HG03342 (cell line): ENCODE data around the gene DNAH1.

Source experiments
- ATAC-seq: cut with Tn5 transposase; IDR thresholded peaks from one replicate; pipeline ENCODE4 v1.9.1; 2021; ENCODE audit warnings: mild to moderate bottlenecking, moderate library complexity; ENCODE audit not compliant: unreplicated experiment

The DNAH1 gene

DNA sequence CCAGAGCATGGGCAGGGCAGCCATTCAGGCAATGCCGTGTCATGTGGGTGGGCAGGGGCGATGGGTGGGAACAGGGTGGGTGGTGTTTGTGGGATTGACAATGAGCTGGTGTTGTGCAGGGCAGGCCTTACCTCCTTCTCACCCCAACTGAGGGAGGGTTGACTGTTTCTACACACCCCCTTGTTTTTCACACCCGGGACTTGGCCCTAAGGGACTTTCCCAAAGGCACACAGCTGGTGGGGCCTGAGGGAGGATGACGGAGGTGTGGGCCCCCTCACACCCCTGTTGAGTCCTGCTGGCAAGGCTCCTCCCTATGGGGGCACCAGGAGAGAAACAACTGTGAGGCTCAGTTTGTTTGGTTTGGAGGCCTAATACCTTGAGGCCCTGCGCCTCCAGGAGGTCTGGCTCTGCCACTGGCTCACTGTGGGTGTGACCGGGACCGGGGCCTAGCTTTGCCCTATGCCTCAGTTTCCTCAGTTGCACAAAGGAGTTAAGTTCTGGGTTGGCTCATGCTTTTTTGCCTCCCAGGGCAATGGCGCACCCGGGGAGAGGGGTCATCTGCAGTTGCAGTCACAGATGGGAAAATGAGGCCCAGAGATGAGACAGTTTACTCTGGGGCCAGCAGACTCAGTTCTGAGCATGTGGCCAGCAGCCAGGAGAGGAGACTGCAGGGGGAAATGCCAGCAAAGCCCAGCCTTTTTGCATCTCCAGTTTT is 5.1 kb upstream of the DNAH1 start:
- ATAC-seq, result peak; percentile 37

- ATAC-seq, result no peak
Observed at GRCh38 chr3:52311576-52312119, 4.5 kb upstream of the DNAH1 start.

GRCh38 chr3:52313188-52313773 is 2.8 kb upstream of the DNAH1 start:
- peak; percentile 11 for ATAC-seq

DNA sequence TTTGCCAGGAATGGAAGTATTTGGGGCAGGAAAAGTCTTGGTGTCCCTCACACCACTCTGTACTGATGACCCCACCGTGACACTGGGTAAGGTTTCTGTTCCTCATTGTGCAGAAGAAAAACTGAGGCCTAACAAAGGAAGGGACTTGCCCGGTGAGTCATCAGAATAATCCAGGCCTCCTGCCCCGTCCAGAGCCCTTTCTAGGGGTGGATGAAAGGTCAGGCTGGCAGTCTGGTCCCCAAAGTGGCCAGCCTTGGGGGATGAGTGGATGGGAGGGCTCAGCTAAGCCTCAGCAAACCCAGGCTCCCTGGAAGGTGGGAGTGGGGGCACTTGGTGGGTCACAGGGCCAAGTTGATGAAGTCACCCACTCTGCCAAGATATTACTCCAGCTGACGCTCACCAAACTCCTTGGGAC is 2.3 kb upstream of the DNAH1 start:
- ATAC-seq, result peak; percentile 86

DNA sequence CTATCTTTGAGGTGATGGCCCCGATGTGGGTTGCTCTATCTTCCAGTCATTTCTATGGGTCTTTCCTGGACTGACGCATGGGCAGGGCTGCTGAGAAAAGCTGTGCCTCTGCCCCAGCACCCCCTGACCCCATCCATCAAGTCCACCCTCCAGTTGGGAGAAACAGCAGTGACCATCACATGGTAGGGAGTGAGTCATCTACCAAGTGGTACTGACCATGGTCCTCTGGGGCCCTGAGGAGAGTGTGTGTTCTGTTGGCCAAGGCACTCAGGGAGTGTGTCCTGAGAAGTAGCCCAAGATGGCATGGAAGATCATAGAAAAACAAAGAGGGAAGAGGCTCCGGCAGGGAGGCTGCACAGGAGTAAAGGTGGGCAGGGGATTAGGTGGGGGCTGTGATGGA is 1.6 kb upstream of the DNAH1 start:
- ATAC-seq, result no peak

DNA sequence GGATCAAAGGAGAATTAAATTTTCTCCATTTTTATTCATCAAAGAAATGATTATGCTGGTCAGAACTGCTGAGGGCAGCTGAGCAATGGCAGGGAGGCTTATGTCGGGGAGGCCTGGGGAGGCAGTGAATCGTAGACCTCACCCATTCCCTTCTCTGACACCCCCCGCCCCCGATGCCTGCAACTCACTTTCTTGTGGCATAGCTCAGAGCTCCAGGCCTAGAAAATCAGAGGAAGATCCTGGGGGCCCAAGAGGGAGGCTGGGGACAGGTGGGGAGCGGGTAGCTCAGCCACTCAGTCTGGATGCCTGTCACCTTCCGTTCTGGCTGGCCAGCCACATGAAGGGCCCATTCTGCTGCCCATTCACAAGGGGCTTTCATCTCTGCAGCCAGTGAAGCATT is 1.1 kb upstream of the DNAH1 start:
- ATAC-seq, result no peak

DNA sequence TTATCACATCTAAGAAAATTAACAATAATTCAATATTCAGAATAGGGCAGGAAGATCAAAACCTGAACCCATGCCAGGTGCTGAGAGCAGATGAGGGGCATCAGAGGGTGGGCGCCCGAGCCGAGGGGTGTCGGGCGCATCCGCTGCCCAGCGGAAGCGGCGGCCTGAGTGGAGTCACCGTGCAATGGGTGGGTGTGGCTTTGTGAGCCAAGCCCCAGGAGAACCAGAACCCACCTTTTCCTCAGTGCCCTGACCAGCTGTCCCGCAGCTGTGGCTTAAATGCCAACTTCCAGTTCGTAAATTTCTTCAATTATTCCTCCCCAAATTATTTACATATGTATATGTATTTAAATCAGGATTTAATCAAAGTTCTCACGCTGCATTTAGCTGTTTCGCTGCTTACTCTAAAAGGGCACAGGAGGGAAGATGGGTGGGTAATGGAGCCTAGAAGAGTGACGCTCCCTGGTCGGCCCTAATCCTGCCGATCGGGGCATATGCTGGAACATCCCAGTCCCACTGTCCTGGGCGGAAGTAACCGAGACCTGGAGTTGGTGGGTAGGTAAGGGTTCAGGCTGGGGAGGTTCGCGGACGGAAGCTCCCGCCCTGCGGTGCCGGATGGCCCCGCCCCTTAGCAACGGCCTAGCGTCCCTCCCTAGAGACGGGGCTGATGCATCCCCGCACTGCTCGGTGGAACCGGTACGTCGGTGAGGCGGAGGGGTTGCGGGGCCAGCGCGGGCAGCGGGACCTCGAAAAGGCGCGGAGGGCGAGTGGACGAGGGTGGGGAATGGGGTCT is 1.3 kb downstream of the DNAH1 start:
- peak; percentile 47 for ATAC-seq

DNA sequence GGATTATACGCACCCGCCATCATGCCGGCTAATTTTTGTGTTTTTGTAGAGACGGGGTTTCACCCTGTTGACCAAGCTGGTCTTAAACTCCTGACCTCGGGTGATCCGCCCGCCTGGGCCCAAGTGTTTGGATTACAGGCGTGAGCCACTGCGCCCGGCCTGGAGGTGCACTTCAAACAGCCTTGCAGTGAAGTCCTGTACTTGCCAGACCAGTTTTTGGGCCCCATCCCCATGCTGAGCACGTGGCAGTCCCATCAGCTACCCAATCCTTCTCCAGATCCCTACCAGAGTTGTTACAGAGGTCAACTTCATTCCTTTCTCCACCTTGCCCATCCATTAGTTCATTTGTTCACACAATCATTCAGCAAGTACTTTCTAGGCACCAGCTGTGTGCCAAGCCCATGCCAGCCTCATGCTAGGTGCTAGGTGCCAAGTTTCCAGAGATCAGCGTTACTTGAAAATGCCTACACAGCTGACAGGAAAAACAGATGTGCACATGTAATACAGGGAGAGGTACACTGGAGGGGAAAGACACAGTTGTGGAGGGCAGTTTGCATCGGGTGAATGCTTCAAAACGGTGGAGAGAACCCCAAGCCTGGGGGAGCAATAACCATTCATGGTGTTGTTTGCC is 2.2 kb downstream of the DNAH1 start:
- ATAC-seq, result no peak

GRCh38 chr3:52319921-52320595 is 3.9 kb downstream of the DNAH1 start:
- no peak for ATAC-seq

GRCh38 chr3:52321481-52321880 is 5.4 kb downstream of the DNAH1 start:
- ATAC-seq, result no peak

DNA sequence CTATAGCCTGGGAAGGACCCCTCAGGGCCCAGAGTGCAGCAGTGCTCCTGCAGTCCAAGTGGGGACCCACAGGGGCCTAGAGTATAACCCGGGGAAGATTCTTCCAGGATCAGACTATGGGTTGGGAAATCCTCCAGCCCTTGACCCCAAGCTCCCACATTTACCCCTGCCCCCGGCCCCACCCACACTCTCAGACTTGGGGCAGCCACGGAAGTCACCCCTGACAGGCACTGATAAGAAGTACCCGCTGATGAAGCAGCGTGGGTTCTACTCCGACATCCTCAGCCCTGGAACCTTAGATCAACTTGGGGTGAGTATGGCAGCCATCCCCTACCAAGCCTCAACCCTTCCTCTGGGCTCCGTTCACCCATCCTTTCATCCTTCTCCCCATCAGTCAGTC is 6.3 kb downstream of the DNAH1 start:
- ATAC-seq, result no peak

GRCh38 chr3:52323526-52324295 is 7.6 kb downstream of the DNAH1 start:
- ATAC-seq, result no peak

DNA sequence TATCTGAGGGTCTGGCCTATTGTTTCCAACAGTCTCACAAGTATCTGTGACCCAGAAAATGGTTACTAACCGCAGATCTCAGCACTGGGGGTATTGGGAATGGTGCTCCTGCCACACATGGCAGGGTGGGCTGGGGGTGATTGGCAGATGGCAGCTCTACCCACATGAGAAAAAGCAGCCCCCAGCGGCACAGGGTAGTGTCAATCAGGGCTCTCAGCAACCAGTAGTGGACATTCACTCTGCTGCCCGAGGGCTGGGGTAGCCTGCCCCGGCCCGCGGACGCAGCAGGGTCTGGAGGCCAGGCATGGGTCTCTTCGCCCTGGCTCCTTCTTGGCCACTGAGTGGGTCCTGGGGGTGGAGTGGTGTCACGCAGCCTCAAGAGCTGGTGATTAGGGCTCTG is 8.6 kb downstream of the DNAH1 start:
- ATAC-seq, result no peak

GRCh38 chr3:52325686-52326085 is 9.6 kb downstream of the DNAH1 start:
- ATAC-seq, result no peak

DNA sequence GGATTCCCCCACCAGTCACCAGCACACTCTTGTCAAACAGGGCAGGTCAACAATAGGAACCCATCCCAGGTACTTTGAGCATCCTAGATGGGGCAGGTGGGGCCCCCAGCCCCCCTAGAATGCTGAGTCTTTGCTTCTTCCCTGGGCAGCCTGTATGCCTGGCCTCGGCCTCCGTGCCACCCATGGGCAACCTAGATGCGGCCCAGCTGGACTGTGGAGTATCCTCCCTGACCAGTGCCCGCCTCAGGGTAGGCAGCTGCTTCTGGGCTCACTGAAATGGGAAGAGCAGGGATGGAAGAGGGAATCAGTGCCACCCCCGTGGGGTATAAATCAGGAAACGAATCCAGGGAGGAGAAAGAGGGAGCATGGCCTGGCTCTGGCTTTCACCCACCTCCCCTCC is 10.9 kb downstream of the DNAH1 start:
- ATAC-seq, result no peak

DNA sequence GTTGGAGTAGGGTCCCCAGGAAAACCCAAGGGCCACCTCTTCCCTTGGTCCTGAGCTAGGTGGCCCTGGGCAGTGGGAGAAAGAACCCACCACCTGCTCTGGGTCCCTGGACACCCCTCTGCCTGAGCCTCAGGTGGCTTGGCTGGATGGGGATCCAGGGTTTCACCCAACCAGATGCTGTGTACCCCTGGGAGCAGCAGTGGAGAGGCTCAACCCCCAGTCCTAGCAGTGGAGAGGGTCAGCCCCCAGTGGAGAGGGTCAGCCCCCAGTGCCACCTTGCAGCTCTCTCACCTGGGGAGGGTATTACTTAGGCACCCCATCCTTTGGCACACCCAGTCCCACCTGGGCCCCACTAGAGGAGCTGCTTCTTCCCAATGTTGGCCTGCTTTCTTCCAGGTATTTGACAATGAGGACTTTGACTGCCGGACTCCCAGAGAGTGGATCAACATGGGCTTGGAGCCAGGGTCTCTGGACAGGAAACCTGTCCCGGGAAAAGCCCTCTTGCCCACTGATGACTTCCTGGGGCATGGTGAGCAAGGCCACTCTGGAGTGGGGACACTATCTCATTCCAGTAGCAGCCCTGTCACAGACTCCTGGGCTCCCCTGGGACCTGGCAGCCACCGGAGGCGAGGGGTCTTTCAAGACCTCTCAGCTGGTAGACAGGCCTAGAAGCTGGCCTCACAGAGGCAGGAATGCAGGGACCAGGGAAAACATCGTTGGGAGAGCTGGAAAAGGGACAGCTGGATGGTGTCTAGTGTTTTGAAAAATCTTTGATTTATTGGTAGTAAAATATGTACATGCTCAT is 11.6 kb downstream of the DNAH1 start:
- ATAC-seq, result no peak

DNA sequence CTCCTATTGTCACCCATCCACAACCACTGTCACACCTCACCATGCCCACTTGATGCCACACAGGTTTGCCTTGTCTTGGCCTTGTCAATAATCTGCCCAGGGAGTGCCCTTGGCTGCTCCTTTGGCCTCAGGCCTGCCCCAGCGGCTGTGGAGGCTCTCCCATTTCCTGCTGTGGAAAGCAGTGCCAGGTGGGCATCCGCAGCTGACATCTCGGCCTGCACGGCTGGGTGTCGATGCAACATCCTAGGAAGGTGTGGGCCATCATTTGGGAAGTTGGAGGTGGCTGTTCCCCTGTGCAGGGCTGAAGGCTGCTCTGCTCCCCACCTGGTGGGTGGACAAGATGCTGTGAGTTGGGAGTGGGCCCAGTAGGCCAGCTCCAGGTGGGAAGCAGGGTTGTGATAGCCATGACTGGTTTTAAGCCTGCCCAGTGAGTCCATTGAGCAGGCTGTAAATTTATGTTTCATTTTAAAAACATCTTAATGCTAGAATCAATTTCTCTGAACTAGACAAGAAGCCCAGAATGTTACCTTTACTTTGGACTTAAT is 12.5 kb downstream of the DNAH1 start:
- no peak for ATAC-seq

GRCh38 chr3:52330194-52330805 is 14.2 kb downstream of the DNAH1 start:
- ATAC-seq, result no peak
